GM18951 (cell line): ENCODE data around the gene GADD45A.

ENCODE experiments used
- POLR2A ChIP-seq: IDR thresholded peaks from 4 replicates; pipeline ENCODE4 v1.6.1; 2011; ENCODE audit warnings: mild to moderate bottlenecking; ENCODE audit not compliant: insufficient read length, insufficient read depth; ENCODE audit errors: extremely low read depth
- in situ Hi-C: fragments of 300-500 bp; cut with MboI; formaldehyde crosslinking; loops from one replicate; pipeline ENCODE4 v1.12.0; 2022; ENCODE audit warnings: low sequenced_read_pairs, mixed read lengths, inconsistent platforms; ENCODE audit not compliant: unreplicated experiment

The GADD45A gene

GRCh38 chr1:67710417-67710816 is 25.4 kb downstream of the GADD45A start:
- no peak for TF ChIP-seq POLR2A
- in situ Hi-C loops = no loop called here

GRCh38 chr1:67711158-67711854 is 26.3 kb downstream of the GADD45A start:
- no peak for TF ChIP-seq POLR2A
- in situ Hi-C loops = no loop called here

- no peak for TF ChIP-seq POLR2A
- in situ Hi-C loops = no loop called here
These were observed 26.8 kb downstream of the GADD45A start for GRCh38 chr1:67711855-67712212.

GRCh38 chr1:67713057-67713846 is 28.3 kb downstream of the GADD45A start:
- in situ Hi-C loops = no loop called here
- TF ChIP-seq POLR2A = no peak

- no peak for TF ChIP-seq POLR2A
- in situ Hi-C loops = no loop called here
These were observed 30.8 kb downstream of the GADD45A start for GRCh38 chr1:67715819-67716218.

GRCh38 chr1:67716800-67717199 is 31.8 kb downstream of the GADD45A start:
- TF ChIP-seq POLR2A = no peak
- in situ Hi-C loops = no loop called here

GRCh38 chr1:67717876-67718275 is 32.9 kb downstream of the GADD45A start:
- in situ Hi-C loops = no loop called here
- no peak for TF ChIP-seq POLR2A

- TF ChIP-seq POLR2A = no peak
- in situ Hi-C loops = no loop called here
These were observed 34.6 kb downstream of the GADD45A start for GRCh38 chr1:67719329-67720196.

- in situ Hi-C loops = no loop called here
- TF ChIP-seq POLR2A = no peak
These were observed 36.1 kb downstream of the GADD45A start for GRCh38 chr1:67721112-67721511.

- in situ Hi-C loops = no loop called here
- TF ChIP-seq POLR2A = no peak
These were observed 36.8 kb downstream of the GADD45A start for GRCh38 chr1:67721650-67722291.

- in situ Hi-C loops = no loop called here
These were observed 37.4 kb downstream of the GADD45A start for GRCh38 chr1:67722292-67722944.

GRCh38 chr1:67723126-67723525 is 38.1 kb downstream of the GADD45A start:
- TF ChIP-seq POLR2A = no peak
- in situ Hi-C loops = no loop called here

More at GRCh38 chr1:67722292-67722944, 37.4 kb downstream of the GADD45A start:
- no peak for TF ChIP-seq POLR2A
